HG03064 (cell line): ENCODE measurements around the gene DOK5.

Source experiments
- ATAC-seq: cut with Tn5 transposase; IDR thresholded peaks from one replicate; pipeline ENCODE4 v1.9.1; 2021; ENCODE audit warnings: low read depth; ENCODE audit not compliant: unreplicated experiment

The DOK5 gene

DNA sequence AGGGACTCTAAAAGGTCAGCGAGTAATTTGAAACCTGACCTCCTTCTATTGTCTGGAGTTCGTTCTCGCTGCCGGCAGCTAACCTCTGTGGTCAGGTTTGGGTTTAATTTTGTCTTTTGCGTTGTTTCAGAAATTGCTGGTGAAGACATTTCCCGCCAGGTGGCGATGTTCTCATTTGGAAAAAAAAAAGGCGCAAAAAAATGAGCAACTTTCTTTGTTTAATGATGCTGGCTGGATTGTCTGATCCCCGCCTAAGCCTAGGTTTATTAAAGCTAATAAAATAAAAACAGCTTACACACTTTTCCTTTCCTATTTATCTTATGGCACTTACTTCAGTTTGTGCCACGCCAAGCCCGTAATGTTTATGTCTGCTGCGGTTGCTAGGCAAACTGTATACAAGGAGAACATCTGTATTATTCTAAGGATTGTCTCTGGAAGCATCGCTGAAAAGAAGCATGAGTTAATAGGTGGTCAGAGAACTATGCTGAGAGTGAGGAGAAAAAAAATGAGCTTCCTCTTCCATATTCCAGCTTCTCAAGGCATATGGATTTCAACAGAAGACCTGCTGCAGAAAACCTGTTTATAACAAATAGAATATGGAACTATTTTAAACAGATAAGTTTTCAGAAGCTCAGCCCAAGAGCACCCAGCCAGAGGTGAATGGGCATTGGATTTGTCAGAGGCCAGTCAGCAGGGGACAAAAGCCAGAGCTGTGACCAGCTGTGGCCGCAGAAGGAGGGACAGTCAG lies 205.7 kb downstream of the DOK5 start:
- no peak for ATAC-seq

GRCh38 chr20:54681869-54682268 lies 206.5 kb downstream of the DOK5 start:
- ATAC-seq = no peak

- no peak for ATAC-seq
These were observed 213.1 kb downstream of the DOK5 start for GRCh38 chr20:54688476-54688875.

GRCh38 chr20:54690323-54690722 lies 214.9 kb downstream of the DOK5 start:
- ATAC-seq = no peak

DNA sequence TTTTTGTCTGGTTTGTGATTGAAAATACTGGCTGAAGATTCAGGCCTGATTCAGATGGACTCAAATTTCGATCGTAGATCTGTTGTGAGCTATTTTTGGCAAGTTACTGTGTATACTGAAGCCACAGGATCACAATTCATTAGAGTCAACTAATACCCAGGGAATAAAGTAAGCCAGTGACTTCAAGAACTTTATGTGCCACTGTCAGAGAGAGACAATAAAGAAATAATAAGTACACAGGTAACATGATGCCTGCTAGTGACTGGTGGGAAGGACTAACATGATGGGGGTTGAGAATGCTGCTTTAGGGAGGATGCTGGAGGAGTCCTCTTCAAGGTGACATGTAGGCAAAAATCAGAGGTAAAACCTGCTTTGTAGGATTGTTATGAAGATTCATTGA lies 215.9 kb downstream of the DOK5 start:
- no peak for ATAC-seq

- no peak for ATAC-seq
These were observed 216.9 kb downstream of the DOK5 start for GRCh38 chr20:54692168-54692887.

GRCh38 chr20:54694516-54694915 lies 219.1 kb downstream of the DOK5 start:
- no peak for ATAC-seq

- no peak for ATAC-seq
These were observed 223.0 kb downstream of the DOK5 start for GRCh38 chr20:54698373-54698772.
